H1 (cell line): Measurements from ENCODE around the gene VWCE. TPM values are rescaled to one million over a fixed set of nuclear protein-coding genes. Genes with fewer than 3 reads are reported as not detected.

Experiments
- CTCF ChIA-PET: fragments of 300-600 bp; sonication (Branson Sonifier 250); formaldehyde crosslinking; loops from one replicate; lab custom pipeline; 2021; ENCODE audit not compliant: partially characterized antibody; lab: Charles Lee
- POLR2A ChIA-PET: fragments of 300-600 bp; sonication (Branson Sonifier 250); formaldehyde crosslinking; loops from one replicate; lab custom pipeline; 2021; ENCODE audit warnings: inconsistent platforms; ENCODE audit not compliant: partially characterized antibody; lab: Charles Lee
- DNase-seq, 2 experiments: peaks; one replicate each; pipeline versions ENCODE4 v3.0.0 to v3.0.0-alpha.2; 2010 to 2022; ENCODE audit warnings: low spot score in 2 of 2, low read depth in 1 of 2, mixed read lengths in 1 of 2
- FAIRE-seq: peaks from 2 replicates; lab custom pipeline; 2011; peaks lifted over from hg19 to GRCh38; lab: Jason Lieb, UNC
- H2AFZ ChIP-seq: 2 replicates; pipeline ENCODE4 v1.8.1; 2012; ENCODE audit warnings: low read length, inconsistent platforms
- H2AK5ac ChIP-seq: 2 replicates; pipeline ENCODE4 v1.6.1; 2013; ENCODE audit warnings: low read depth, low read length
- H2BK120ac ChIP-seq: replicated peaks from 2 replicates; pipeline ENCODE3; 2013; ENCODE audit warnings: low read depth, low read length, inconsistent platforms
- H2BK12ac ChIP-seq: 2 replicates; pipeline ENCODE4 v1.6.1; 2013; ENCODE audit warnings: low read depth, low read length
- H2BK15ac ChIP-seq: 2 replicates; pipeline ENCODE4 v1.6.1; 2013; ENCODE audit warnings: low read length
- H2BK20ac ChIP-seq: 2 replicates; pipeline ENCODE4 v1.6.1; 2013; ENCODE audit warnings: low read length
- H2BK5ac ChIP-seq: 2 replicates; pipeline ENCODE4 v1.6.1; 2013; ENCODE audit warnings: low read depth, low read length
- H3K14ac ChIP-seq: 2 replicates; pipeline ENCODE4 v1.6.1; 2013; ENCODE audit warnings: inconsistent platforms; ENCODE audit not compliant: insufficient read length
- H3K18ac ChIP-seq: 2 replicates; pipeline ENCODE4 v1.6.1; 2013; ENCODE audit warnings: low read length; ENCODE audit errors: extremely low read depth
- H3K23ac ChIP-seq: 2 replicates; pipeline ENCODE4 v1.6.1; 2013; ENCODE audit warnings: inconsistent platforms; ENCODE audit not compliant: insufficient read length
- H3K23me2 ChIP-seq: 2 replicates; pipeline ENCODE4 v1.6.1; 2013; ENCODE audit warnings: low read depth, low read length
- H3K27ac ChIP-seq: 2 replicates; pipeline ENCODE4 v1.6.1; 2011; ENCODE audit warnings: low read depth, low read length, inconsistent platforms
- H3K27me3 ChIP-seq, 4 experiments: replicated peaks in 1 of 4; 1 replicate in 1 of 4; 2 replicates in 3 of 4; pipeline versions ENCODE4 v1.6.1 to v1.8.1; 2011 to 2013; ENCODE audit warnings: low read length in 3 of 4, mild to moderate bottlenecking in 3 of 4, inconsistent platforms in 2 of 4, mixed read lengths in 2 of 4, moderate library complexity in 1 of 4; ENCODE audit not compliant: control insufficient read depth in 3 of 4, insufficient read depth in 3 of 4; ENCODE audit errors: extremely low read depth in 1 of 4
- H3K36me3 ChIP-seq, 4 experiments: 2 replicates each; pipeline versions ENCODE4 v1.6.1 to v1.8.1; 2011 to 2013; ENCODE audit warnings: mild to moderate bottlenecking in 4 of 4, low read length in 3 of 4, moderate library complexity in 2 of 4, control low read depth in 1 of 4, inconsistent platforms in 1 of 4; ENCODE audit not compliant: insufficient read depth in 4 of 4, control insufficient read depth in 2 of 4
- H3K4ac ChIP-seq: replicated peaks from 2 replicates; pipeline ENCODE3; 2013; ENCODE audit warnings: low read length, low read depth, mixed read lengths, inconsistent platforms; ENCODE audit not compliant: insufficient read length
- H3K4me1 ChIP-seq, 4 experiments: replicated peaks in 1 of 4; 1 replicate in 1 of 4; 2 replicates in 3 of 4; pipeline versions ENCODE4 v1.6.1 to v1.8.1; 2011 to 2013; ENCODE audit warnings: low read length in 3 of 4, inconsistent platforms in 2 of 4, mixed read lengths in 1 of 4; ENCODE audit not compliant: insufficient read depth in 4 of 4, control insufficient read depth in 3 of 4
- H3K4me2 ChIP-seq, 2 experiments: 2 replicates each; pipeline versions ENCODE4 v1.6.1 to v1.8.1; 2011 to 2013; ENCODE audit warnings: low read depth in 2 of 2, low read length in 2 of 2, control low read depth in 1 of 2, inconsistent platforms in 1 of 2, mild to moderate bottlenecking in 1 of 2; ENCODE audit not compliant: insufficient read depth in 1 of 2
- H3K4me3 ChIP-seq, 4 experiments: fragments of 200-600, 300-600 bp in 1 of 4; sonication (generic), shearing (Covaris generic), sonication (Bioruptor Twin) in 1 of 4; 2 replicates each; pipeline versions ENCODE4 v1.5.1 to v1.8.1; 2011 to 2016; ENCODE audit warnings: low read length in 4 of 4, low read depth in 3 of 4, control low read depth in 2 of 4, inconsistent platforms in 2 of 4, mild to moderate bottlenecking in 2 of 4, mixed read lengths in 1 of 4, moderate library complexity in 1 of 4; ENCODE audit not compliant: insufficient read depth in 2 of 4; ENCODE audit errors: extremely low read depth in 1 of 4
- H3K56ac ChIP-seq: replicated peaks from 2 replicates; pipeline ENCODE3; 2013; ENCODE audit warnings: low read depth, mild to moderate bottlenecking, mixed read lengths, low read length, inconsistent platforms; ENCODE audit not compliant: insufficient read length
- H3K79me1 ChIP-seq: 2 replicates; pipeline ENCODE4 v1.6.1; 2013; ENCODE audit warnings: low read depth, low read length, control low read depth
- H3K79me2 ChIP-seq, 2 experiments: 2 replicates each; pipeline versions ENCODE4 v1.6.1 to v1.8.1; 2012 to 2013; ENCODE audit warnings: low read length in 2 of 2, mild to moderate bottlenecking in 2 of 2, inconsistent platforms in 1 of 2; ENCODE audit not compliant: insufficient read depth in 2 of 2, control insufficient read depth in 1 of 2
- H3K9ac ChIP-seq, 4 experiments: replicated peaks in 1 of 4; 1 replicate in 1 of 4; 2 replicates in 3 of 4; pipeline versions ENCODE4 v1.6.1 to v1.8.1; 2011 to 2013; ENCODE audit warnings: low read depth in 3 of 4, low read length in 3 of 4, control low read depth in 2 of 4, mild to moderate bottlenecking in 2 of 4, moderate library complexity in 2 of 4, inconsistent platforms in 1 of 4; ENCODE audit errors: extremely low read depth in 1 of 4
- H3K9me3 ChIP-seq, 2 experiments: 2 replicates each; pipeline versions ENCODE4 v1.6.1 to v1.8.1; 2012 to 2013; ENCODE audit warnings: mild to moderate bottlenecking in 2 of 2, moderate library complexity in 2 of 2, control low read depth in 1 of 2, inconsistent platforms in 1 of 2, low read depth in 1 of 2, low read length in 1 of 2, mixed read lengths in 1 of 2; ENCODE audit not compliant: insufficient read depth in 2 of 2
- H4K20me1 ChIP-seq, 2 experiments: replicated peaks in 1 of 2; 2 replicates each; pipeline versions ENCODE3 to v1.8.1; 2011 to 2013; ENCODE audit warnings: inconsistent platforms in 2 of 2, low read length in 2 of 2, mild to moderate bottlenecking in 1 of 2; ENCODE audit not compliant: insufficient read depth in 2 of 2, control insufficient read depth in 1 of 2
- H4K5ac ChIP-seq: 2 replicates; pipeline ENCODE4 v1.6.1; 2013; ENCODE audit warnings: low read length, low read depth, mixed read lengths, inconsistent platforms; ENCODE audit not compliant: insufficient read length
- H4K8ac ChIP-seq: 2 replicates; pipeline ENCODE4 v1.8.0; 2013; ENCODE audit warnings: mild to moderate bottlenecking, moderate library complexity, low read length, inconsistent platforms; ENCODE audit not compliant: insufficient read depth; ENCODE audit errors: extremely low read depth
- H4K91ac ChIP-seq: replicated peaks from 2 replicates; pipeline ENCODE3; 2013; ENCODE audit warnings: low read length, mixed read lengths, inconsistent platforms; ENCODE audit not compliant: insufficient read length
- CEBPB ChIP-seq: IDR thresholded peaks from 2 replicates; pipeline ENCODE4 v1.6.1; 2012; ENCODE audit warnings: low read depth, low read length
- HDAC6 ChIP-seq: IDR thresholded peaks from one replicate; pipeline ENCODE4 v1.7.1; 2012; ENCODE audit warnings: low read depth, mild to moderate bottlenecking, inconsistent platforms, low read length, moderate library complexity
- KDM5A ChIP-seq: fragments of 200-600 bp; IDR thresholded peaks from 2 replicates; pipeline ENCODE4 v1.7.1; 2012; ENCODE audit warnings: mild to moderate bottlenecking, low read length, inconsistent platforms, mixed read lengths
- NRF1 ChIP-seq: IDR thresholded peaks from 2 replicates; pipeline ENCODE4 v1.6.1; 2011; ENCODE audit warnings: mild to moderate bottlenecking, low read depth, low read length, improper control_type of control experiment
- SP1 ChIP-seq: IDR thresholded peaks from 2 replicates; pipeline ENCODE4 v1.6.1; 2011; ENCODE audit warnings: low read depth, low read length
- ZNF274 ChIP-seq: IDR thresholded peaks from 2 replicates; pipeline ENCODE4 v1.7.0; 2012; ENCODE audit warnings: low read length, borderline replicate concordance; ENCODE audit errors: extremely low read depth
- WGBS, 2 experiments: shearing (Covaris generic) in 1 of 2; methylation state at CpG; one replicate each; pipeline versions ENCODE4 v1.1.6 to v1.1.7; 2013 to 2015; ENCODE audit warnings: low lambda C conversion rate in 2 of 2, mixed read lengths in 2 of 2, inconsistent platforms in 1 of 2, low coverage in 1 of 2, missing lambda C conversion rate in 1 of 2; ENCODE audit not compliant: insufficient replicate concordance in 2 of 2, insufficient coverage in 1 of 2, insufficient read length in 1 of 2; ENCODE audit errors: extremely low coverage in 1 of 2, missing lambda C conversion rate in 1 of 2; 5-methylcytosine and 5-hydroxymethylcytosine counted together
- polyA plus RNA-seq, 7 experiments: library from polyadenylated mRNA; depleted of rRNA in 3 of 7; stranded (reverse) in 5 of 7; unstranded in 2 of 7; fragments of >200 nt in 5 of 7; fragments of 200-250 nt in 2 of 7; gene quantifications; 1 replicate in 5 of 7; 2 replicates in 1 of 7; 4 replicates in 1 of 7; pipeline versions ENCODE4 v1.2.1 to v1.2.3, GENCODE V29; 2011 to 2013; ENCODE audit warnings: missing spikeins in 2 of 7, mixed read lengths in 2 of 7
- total RNA-seq: library from RNA; stranded (reverse); fragmentation: NEBNext Ultra II Directional; extraction: Animal tissue kit (Norgen Biotek cat#: 25700); gene quantifications from 2 replicates; pipeline ENCODE4 v1.2.1, GENCODE V29; 2021

The VWCE gene
- total and polyA plus RNA-seq, 2 of the 8 experiments (the other 6 are each of a cell fraction or from before 2014, with no cell fraction given) = 9.5 to 12.3 TPM

- no peaks in the 10 kb centered on the region; the same call in 1 of the 2 replicates for H3K79me1 ChIP-seq
- H3K4ac ChIP-seq = no peak overlapping the region
- WGBS, 2 experiments = 94% methylated on average over 7 of the region's 7 CpGs; no CpG with 5 or more reads in 1 of the 2 experiments
- no peak overlapping the region for H2BK12ac ChIP-seq
- no peaks in the 10 kb centered on the region; the same call in 1 of the 2 replicates for H3K23me2 ChIP-seq
- peaks cover 63 to 92% (median 86%) of the 10 kb centered on the region in 4 experiments for H3K36me3 ChIP-seq
- no peak overlapping the region for H3K4me2 ChIP-seq
- no peak overlapping the region for H2AFZ ChIP-seq
- ChIA-PET POLR2A (interaction anchor here (0.7 kb wide), 1 partner anchor 15 kb away, joined by 3 read pairs; no protein-coding TSS in a partner anchor), CTCF (interaction anchor here (0.9 to 1.9 kb wide), 2 partner anchors 11 to 31 kb away, joined by 3 to 5 read pairs; no protein-coding TSS in a partner anchor)
- H3K9me3 ChIP-seq = no peaks in the 10 kb centered on the region
- H3K79me2 ChIP-seq = no peaks in the 10 kb centered on the region
- no peak overlapping the region for H3K14ac ChIP-seq
- H3K27ac ChIP-seq = no peak overlapping the region
- H3K27me3 ChIP-seq = no peaks in the 10 kb centered on the region
- H3K23ac ChIP-seq = no peak overlapping the region
- FAIRE-seq = no peak
- TF ChIP-seq CEBPB (no peak), KDM5A (no peak), NRF1 (no peak), ZNF274 (no peak), SP1 (no peak), HDAC6 (no peak)
- H4K91ac ChIP-seq = no peak overlapping the region
- H2BK20ac ChIP-seq = no peak overlapping the region
- H4K8ac ChIP-seq = no peak overlapping the region
- H3K4me3 ChIP-seq = no peak overlapping the region
- DNase-seq = no peak
- peaks cover 2 to 6% of the 10 kb centered on the region in 2 experiments for H4K20me1 ChIP-seq
- no peak overlapping the region for H3K18ac ChIP-seq
- H3K9ac ChIP-seq = no peak overlapping the region
- no peak overlapping the region for H2BK5ac ChIP-seq
- no peak overlapping the region for H4K5ac ChIP-seq
- no peak overlapping the region for H2BK15ac ChIP-seq
- no peak overlapping the region for H3K56ac ChIP-seq
- H3K4me1 ChIP-seq = no peaks in the 10 kb centered on the region
- no peak overlapping the region for H2BK120ac ChIP-seq
- no peak overlapping the region for H2AK5ac ChIP-seq
Measured at GRCh38 chr11:61305417-61305816, 10.3 kb upstream of the VWCE start.
